RWPE2 (cell line): ENCODE measurements around the gene PRIMA1.

Experiments used
- ATAC-seq: fragments of 200-7000 bp; cut with Tn5 transposase; 3 replicates; pipeline ENCODE4 v1.9.1; 2021; ENCODE audit warnings: low read depth
- DNase-seq: peaks from one replicate; pipeline ENCODE4 v3.0.0-alpha.2; 2020; ENCODE audit warnings: low spot score
- H3K27ac ChIP-seq: fragments of 450-650 bp; 2 replicates; pipeline ENCODE4 v1.5.1; 2017; ENCODE audit warnings: mild to moderate bottlenecking; ENCODE audit not compliant: poor library complexity, severe bottlenecking
- H3K27me3 ChIP-seq: fragments of 250-450 bp; sonication (Bioruptor Pico); 2 replicates; pipeline ENCODE4 v1.5.1; 2021; ENCODE audit warnings: mild to moderate bottlenecking, moderate library complexity; ENCODE audit not compliant: insufficient read depth, poor library complexity, severe bottlenecking
- H3K36me3 ChIP-seq: fragments of 250-450 bp; sonication (Bioruptor Pico); 2 replicates; pipeline ENCODE4 v1.5.1; 2020; ENCODE audit warnings: low read depth, mild to moderate bottlenecking, moderate library complexity
- H3K4me1 ChIP-seq: fragments of 250-450 bp; sonication (Bioruptor Pico); 2 replicates; pipeline ENCODE4 v1.5.1; 2021; ENCODE audit warnings: mild to moderate bottlenecking, moderate library complexity; ENCODE audit not compliant: insufficient read depth, poor library complexity, severe bottlenecking
- H3K4me3 ChIP-seq: fragments of 250-450 bp; sonication (Bioruptor Pico); 2 replicates; pipeline ENCODE4 v1.5.1; 2021; ENCODE audit warnings: mild to moderate bottlenecking, moderate library complexity; ENCODE audit not compliant: severe bottlenecking
- H3K9me3 ChIP-seq: fragments of 250-450 bp; sonication (Bioruptor Pico); 2 replicates; pipeline ENCODE4 v1.5.1; 2021; ENCODE audit warnings: mild to moderate bottlenecking, moderate library complexity; ENCODE audit not compliant: severe bottlenecking
- TF ChIP-seq, protein P1 (sequence below): fragments of 450-650 bp; IDR thresholded peaks from one replicate; pipeline ENCODE4 v1.5.1; 2017; ENCODE audit warnings: mild to moderate bottlenecking, moderate library complexity; ENCODE audit not compliant: poor library complexity, severe bottlenecking

Gene PRIMA1

DNA sequence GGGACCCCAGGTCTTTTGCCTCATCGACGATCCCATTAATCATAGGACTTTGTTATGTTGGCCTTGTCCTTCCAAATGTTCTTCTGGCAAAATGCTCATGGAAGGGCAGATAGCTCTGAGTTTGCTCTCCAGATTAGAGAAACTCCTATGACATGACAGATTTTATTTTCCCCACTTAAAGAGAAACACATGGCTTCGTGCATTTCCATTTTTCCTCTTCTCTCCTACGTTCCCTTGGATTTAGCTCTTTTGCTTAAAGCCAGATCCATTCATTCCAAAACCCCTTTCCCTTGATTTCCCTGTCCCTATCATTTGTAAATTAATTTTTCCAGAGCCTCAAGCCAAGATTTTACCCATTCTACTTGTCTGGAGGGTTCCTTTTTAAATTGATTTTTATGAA lies 2.9 kb downstream of the PRIMA1 start:
- H3K36me3 ChIP-seq: no peaks in the 10 kb centered on the region
- no peak for ATAC-seq
- no peak overlapping the region for H3K27ac ChIP-seq
- H3K27me3 ChIP-seq: peaks cover 4% of the 10 kb centered on the region
- H3K9me3 ChIP-seq: no peaks in the 10 kb centered on the region
- no peak for DNase-seq
- peaks cover 3% of the 10 kb centered on the region for H3K4me1 ChIP-seq
- no peak overlapping the region for H3K4me3 ChIP-seq
- TF ChIP-seq, protein P1, sequence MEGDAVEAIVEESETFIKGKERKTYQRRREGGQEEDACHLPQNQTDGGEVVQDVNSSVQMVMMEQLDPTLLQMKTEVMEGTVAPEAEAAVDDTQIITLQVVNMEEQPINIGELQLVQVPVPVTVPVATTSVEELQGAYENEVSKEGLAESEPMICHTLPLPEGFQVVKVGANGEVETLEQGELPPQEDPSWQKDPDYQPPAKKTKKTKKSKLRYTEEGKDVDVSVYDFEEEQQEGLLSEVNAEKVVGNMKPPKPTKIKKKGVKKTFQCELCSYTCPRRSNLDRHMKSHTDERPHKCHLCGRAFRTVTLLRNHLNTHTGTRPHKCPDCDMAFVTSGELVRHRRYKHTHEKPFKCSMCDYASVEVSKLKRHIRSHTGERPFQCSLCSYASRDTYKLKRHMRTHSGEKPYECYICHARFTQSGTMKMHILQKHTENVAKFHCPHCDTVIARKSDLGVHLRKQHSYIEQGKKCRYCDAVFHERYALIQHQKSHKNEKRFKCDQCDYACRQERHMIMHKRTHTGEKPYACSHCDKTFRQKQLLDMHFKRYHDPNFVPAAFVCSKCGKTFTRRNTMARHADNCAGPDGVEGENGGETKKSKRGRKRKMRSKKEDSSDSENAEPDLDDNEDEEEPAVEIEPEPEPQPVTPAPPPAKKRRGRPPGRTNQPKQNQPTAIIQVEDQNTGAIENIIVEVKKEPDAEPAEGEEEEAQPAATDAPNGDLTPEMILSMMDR: no peak

DNA sequence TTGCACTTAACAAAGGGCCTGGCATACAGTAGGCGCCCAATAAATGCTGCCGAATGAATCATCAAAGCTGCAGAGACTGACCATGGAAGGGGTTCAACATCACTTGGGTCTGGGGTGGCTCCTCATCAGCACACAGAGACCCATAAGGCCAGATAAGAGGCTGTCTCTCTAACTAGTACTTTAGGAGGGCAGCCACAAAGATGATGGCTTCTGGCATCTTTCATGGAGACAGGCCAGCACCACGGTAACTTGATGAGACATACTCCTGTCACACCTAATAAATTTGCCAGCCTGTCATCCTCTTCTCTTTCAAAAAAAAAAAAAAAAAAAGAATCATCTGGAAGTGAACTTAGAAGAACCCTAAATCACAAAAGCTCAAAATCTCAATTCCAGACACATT lies 3.4 kb downstream of the PRIMA1 start:
- no peak for ATAC-seq
- no peak for DNase-seq
- Histone ChIP-seq H3K4me3 (no peak overlapping the region), H3K27ac (no peak overlapping the region), H3K4me1 (peaks cover 3% of the 10 kb centered on the region), H3K36me3 (no peaks in the 10 kb centered on the region), H3K9me3 (no peaks in the 10 kb centered on the region), H3K27me3 (peaks cover 4% of the 10 kb centered on the region)
- TF ChIP-seq, protein P1: no peak

DNA sequence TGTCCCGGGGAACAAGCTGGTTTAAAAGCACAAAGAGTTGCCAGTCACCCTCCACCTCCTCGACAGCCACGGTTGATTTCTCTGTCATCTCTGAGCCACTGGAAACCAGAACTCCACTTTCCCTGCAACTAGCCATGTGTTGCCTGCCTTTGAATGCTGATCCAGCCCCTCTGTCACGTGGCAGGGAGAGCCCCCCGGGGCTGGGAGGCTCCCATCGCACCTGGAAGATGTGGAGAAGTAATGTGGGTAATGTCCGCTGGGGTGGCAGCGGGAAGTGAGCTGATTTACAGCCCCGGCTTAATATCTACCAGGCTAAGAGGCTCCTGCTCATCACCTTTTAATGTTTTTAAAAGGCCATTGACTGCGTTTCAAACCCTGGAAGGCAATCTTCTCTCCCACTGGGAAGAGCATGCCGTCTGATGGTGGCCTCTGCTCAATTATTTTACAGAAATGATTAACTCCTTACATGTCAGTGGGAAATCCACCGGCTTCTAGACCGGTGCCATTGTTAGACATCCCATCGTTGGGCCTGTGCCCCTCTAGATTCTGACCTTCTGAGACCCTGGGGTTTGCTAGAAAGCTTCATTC lies 7.4 kb downstream of the PRIMA1 start:
- Histone ChIP-seq H3K36me3 (no peaks in the 10 kb centered on the region), H3K27ac (no peak overlapping the region), H3K4me3 (no peak overlapping the region), H3K9me3 (no peaks in the 10 kb centered on the region), H3K27me3 (no peaks in the 10 kb centered on the region), H3K4me1 (no peaks in the 10 kb centered on the region)
- TF ChIP-seq, protein P1: no peak
- DNase-seq: no peak
- no peak for ATAC-seq

DNA sequence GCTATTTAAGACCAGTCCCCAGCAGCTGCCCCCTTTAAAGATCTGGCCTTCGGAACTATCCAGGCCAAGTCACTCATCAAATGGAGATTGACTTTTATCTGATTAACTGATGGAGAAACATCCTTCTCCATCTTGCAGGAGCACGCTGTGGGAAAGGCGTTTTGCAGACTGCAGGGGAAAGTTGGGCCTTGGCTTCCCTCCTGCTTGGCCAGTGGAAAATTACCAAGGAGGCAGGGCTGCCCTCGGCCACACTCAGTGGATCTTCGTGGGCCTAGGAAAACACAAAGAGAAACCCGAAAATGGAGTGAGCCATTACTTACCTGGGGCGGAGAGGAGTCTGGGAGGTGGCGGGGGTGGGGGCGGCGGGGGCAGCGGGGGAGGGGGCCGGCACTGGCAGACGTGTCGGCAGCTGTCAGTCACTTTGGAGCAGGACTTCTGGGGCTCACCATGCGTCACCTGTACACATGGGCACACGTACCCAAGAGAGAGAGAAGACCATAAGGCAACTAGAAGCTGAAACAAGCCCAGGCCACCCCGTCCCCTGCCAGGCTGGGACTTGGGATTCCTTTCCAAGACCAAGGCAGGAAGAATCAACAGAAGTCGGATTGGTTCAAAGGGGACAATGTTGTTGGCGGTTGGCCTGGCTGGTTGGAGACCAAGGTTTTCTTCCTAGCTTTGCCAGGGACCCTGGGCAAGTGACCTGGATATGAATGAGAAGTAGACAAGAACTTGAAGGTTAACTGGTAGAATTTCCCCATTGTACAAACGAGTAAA lies 9.2 kb downstream of the PRIMA1 start:
- no peak overlapping the region for H3K4me3 ChIP-seq
- no peaks in the 10 kb centered on the region for H3K27me3 ChIP-seq
- DNase-seq: no peak
- no peaks in the 10 kb centered on the region for H3K9me3 ChIP-seq
- TF ChIP-seq, protein P1: no peak
- no peak for ATAC-seq
- H3K36me3 ChIP-seq: no peaks in the 10 kb centered on the region
- no peaks in the 10 kb centered on the region for H3K4me1 ChIP-seq
- H3K27ac ChIP-seq: no peak overlapping the region

DNA sequence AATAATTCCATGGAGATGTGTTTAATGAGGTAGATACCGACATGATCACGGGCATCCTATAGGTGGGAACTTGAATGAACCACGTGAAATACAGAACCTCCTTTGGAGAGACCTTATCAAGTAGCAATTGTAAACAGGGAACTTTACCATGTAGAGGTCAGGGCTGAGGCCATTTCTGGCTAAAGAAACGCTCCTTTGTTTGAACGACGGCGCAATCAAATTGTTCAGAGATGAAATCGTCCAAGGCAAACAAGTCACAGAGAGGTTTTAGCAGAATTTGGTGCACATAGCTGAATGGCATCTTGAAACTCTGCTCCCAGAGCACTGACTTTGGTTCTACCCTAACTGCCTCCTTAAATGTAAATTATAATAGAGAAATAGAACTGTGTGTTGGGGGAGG lies 9.8 kb downstream of the PRIMA1 start:
- Histone ChIP-seq H3K27ac (no peak overlapping the region), H3K9me3 (no peaks in the 10 kb centered on the region), H3K4me3 (no peak overlapping the region), H3K27me3 (no peaks in the 10 kb centered on the region), H3K4me1 (no peaks in the 10 kb centered on the region), H3K36me3 (no peaks in the 10 kb centered on the region)
- ATAC-seq (no peak), DNase-seq (no peak)
- TF ChIP-seq, protein P1: no peak
